Chondrocyte (in vitro differentiated cells): Measurements from ENCODE around the gene SHF. TPM values are rescaled to one million over a fixed set of nuclear protein-coding genes. Genes with fewer than 3 reads are reported as not detected.

Source experiments
- DNase-seq: peaks from one replicate; pipeline ENCODE4 v3.0.0; 2021; ENCODE audit warnings: mixed read lengths, low spot score
- H3K27ac Mint-ChIP-seq: one replicate; pipeline ENCODE4 v1.8.0; 2021; ENCODE audit warnings: mild to moderate bottlenecking, moderate library complexity, mixed read lengths; ENCODE audit not compliant: unreplicated experiment
- H3K27me3 Mint-ChIP-seq: 2 replicates; pipeline ENCODE4 v1.8.0; 2021; ENCODE audit warnings: low read depth, mixed read lengths
- H3K36me3 Mint-ChIP-seq: 2 replicates; pipeline ENCODE4 v1.8.0; 2021; ENCODE audit warnings: low read depth, mixed read lengths
- H3K4me1 Mint-ChIP-seq: 2 replicates; pipeline ENCODE4 v1.8.0; 2021; ENCODE audit warnings: low read depth, mild to moderate bottlenecking, mixed read lengths
- H3K4me3 Mint-ChIP-seq: one replicate; pipeline ENCODE4 v1.8.0; 2021; ENCODE audit warnings: mild to moderate bottlenecking, moderate library complexity, mixed read lengths; ENCODE audit not compliant: unreplicated experiment
- H3K9me3 Mint-ChIP-seq: 2 replicates; pipeline ENCODE4 v1.8.0; 2021; ENCODE audit warnings: low read depth, mixed read lengths
- CTCF ChIP-seq: fragments of 200-600 bp; sonication (generic); IDR thresholded peaks from 2 replicates; pipeline ENCODE4 v1.5.0; 2021; ENCODE audit warnings: antibody characterized with exemption, mild to moderate bottlenecking, moderate library complexity
- total RNA-seq: library from RNA; stranded (reverse); gene quantifications from 3 replicates; pipeline ENCODE4 v1.2.1, GENCODE V29; 2021

The SHF gene
- total RNA-seq, 1 donor from 2014 or later, result 4.9 TPM

DNA sequence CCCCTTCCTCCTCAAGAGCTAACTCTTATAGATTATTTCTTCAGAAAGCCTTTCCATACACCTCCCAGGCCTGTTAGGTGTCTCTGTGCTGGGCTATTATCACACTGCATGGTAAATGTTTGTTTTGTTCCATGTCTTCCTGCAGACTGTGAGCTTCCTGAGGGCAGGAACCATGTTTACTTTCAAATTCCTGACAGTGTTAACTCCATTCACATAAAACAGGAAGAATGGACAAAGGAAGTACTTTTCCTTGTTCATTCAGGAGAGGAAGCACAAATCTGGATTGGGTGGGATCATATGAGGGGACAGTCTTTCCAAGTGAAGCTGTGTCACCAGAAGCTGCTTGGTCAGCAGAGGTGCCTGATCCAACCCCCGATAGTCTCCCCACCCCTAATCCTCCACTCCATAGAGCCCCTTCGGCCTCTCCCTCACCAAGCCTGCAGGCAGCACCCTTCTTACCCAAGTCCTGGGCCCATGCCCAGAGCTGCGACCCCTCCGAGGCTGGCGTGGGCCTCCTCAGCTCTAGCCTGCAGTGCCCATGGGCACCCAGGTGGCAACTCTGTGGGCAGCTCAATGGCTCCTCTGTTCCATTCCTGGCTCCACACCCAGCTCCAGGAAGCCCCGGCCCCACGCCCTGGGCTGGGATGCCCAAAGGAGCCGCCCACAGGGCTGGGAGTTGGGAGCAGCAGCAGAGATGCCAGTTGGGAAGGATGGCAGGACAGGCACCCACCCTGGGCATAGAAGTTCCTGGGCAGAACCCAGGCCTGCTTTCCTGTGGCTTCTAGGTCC is 6.9 kb downstream of the SHF start:
- Mint-ChIP-seq H3K4me3 (no peak overlapping the region), H3K9me3 (no peaks in the 10 kb centered on the region), H3K36me3 (peaks cover 4% of the 10 kb centered on the region), H3K27me3 (no peaks in the 10 kb centered on the region), H3K4me1 (peaks cover 9% of the 10 kb centered on the region), H3K27ac (no peak overlapping the region)
- TF ChIP-seq CTCF, result no peak
- DNase-seq, result no peak

GRCh38 chr15:45180201-45180600 is 7.6 kb downstream of the SHF start:
- Mint-ChIP-seq H3K4me1 (peaks cover 7% of the 10 kb centered on the region), H3K9me3 (no peaks in the 10 kb centered on the region), H3K27me3 (no peaks in the 10 kb centered on the region), H3K36me3 (peaks cover 4% of the 10 kb centered on the region), H3K4me3 (no peak overlapping the region), H3K27ac (no peak overlapping the region)
- DNase-seq, result no peak
- TF ChIP-seq CTCF, result no peak

GRCh38 chr15:45179221-45179985 is 8.4 kb downstream of the SHF start:
- peak; percentile 65 for TF ChIP-seq CTCF
- DNase-seq, result no peak
- Mint-ChIP-seq H3K9me3 (no peaks in the 10 kb centered on the region), H3K27me3 (no peaks in the 10 kb centered on the region), H3K4me3 (no peak overlapping the region), H3K27ac (no peak overlapping the region), H3K36me3 (peaks cover 6% of the 10 kb centered on the region), H3K4me1 (peaks cover 7% of the 10 kb centered on the region)

DNA sequence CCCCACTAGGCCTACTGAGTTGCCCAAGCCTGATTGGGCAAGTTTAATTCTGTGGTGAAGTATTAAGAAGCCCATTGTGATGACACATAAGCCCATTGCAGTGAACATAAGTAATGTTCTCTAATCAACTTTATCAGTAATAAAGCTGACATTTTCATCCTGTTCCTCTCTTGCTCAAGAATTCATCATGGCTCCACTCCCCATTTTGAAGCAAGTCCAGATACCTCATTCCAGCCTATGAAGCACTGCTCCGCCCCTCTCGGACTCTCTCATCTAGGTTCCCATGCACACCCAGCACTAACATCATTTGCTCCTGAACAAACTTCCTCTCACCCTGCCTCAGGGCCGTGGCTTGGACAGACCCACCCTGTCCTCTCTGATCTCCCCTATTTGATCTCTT is 10.5 kb downstream of the SHF start:
- Mint-ChIP-seq H3K27ac (no peak overlapping the region), H3K9me3 (no peaks in the 10 kb centered on the region), H3K4me3 (no peak overlapping the region), H3K36me3 (peaks cover 7% of the 10 kb centered on the region), H3K4me1 (peaks cover 7% of the 10 kb centered on the region), H3K27me3 (no peaks in the 10 kb centered on the region)
- TF ChIP-seq CTCF, result no peak
- DNase-seq, result no peak

DNA sequence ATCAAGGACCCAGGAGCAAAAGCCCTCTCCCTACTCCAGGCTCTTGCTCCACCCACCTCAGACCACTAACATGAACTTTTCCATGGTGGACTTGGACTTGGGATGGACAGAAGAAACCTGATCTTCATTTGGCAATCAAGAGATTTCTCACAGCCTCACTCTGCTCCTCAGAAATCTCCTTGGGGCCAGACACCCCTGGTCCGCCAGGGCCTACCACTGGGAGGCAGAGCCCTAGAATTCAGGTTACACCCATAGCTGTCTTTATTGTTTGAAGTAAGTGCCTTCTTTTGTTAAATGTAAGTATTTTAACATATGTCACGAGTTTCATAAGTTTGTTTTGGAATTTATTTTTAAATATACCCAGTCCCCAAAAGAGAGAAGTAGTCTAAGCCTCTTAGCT is 13.2 kb downstream of the SHF start:
- Mint-ChIP-seq H3K9me3 (no peaks in the 10 kb centered on the region), H3K27me3 (no peaks in the 10 kb centered on the region), H3K36me3 (peaks cover 7% of the 10 kb centered on the region), H3K4me1 (no peaks in the 10 kb centered on the region), H3K27ac (no peak overlapping the region), H3K4me3 (no peak overlapping the region)
- no peak for DNase-seq
- TF ChIP-seq CTCF, result no peak
